Lower lobe of right lung (tissue), 2 donors: ENCODE measurements around the gene TSN. TPM values are rescaled to one million over a fixed set of nuclear protein-coding genes. Genes with fewer than 3 reads are reported as not detected.
A peak's percentile ranks its signal among the peaks of the same experiment; 100 is the strongest.
"Not testable (repeated sequence)": the region's sequence is repeated elsewhere in the genome, so short reads cannot be mapped to it uniquely, and the experiment has no call there.

Experiments used
- ATAC-seq, 2 donors: fragments of 200-7000 bp; cut with Tn5 transposase; one replicate each; pipeline ENCODE4 v1.9.1; 2020 to 2022; ENCODE audit warnings: mild to moderate bottlenecking in 2 of 2, moderate library complexity in 2 of 2
- DNase-seq: peaks from one replicate; pipeline ENCODE4 v3.0.0-alpha.2; 2020
- H3K27ac ChIP-seq: fragments of 200-600 bp; one replicate; pipeline ENCODE4 v1.8.0; 2022
- H3K27me3 ChIP-seq: fragments of 200-600 bp; one replicate; pipeline ENCODE4 v1.8.0; 2022; ENCODE audit warnings: low read depth
- H3K36me3 ChIP-seq: fragments of 200-600 bp; one replicate; pipeline ENCODE4 v1.8.0; 2022; ENCODE audit warnings: mild to moderate bottlenecking
- H3K4me1 ChIP-seq: fragments of 200-600 bp; one replicate; pipeline ENCODE4 v1.8.0; 2022
- H3K4me3 ChIP-seq: fragments of 200-600 bp; one replicate; pipeline ENCODE4 v1.8.0; 2022; ENCODE audit warnings: mild to moderate bottlenecking
- H3K9me3 ChIP-seq: fragments of 200-600 bp; one replicate; pipeline ENCODE4 v1.8.0; 2022
- intact Hi-C: fragments of 100-400 bp; cut with DNase I; formaldehyde crosslinking; loops from one replicate; pipeline ENCODE4 v1.11.0; 2022
- total RNA-seq: library from RNA; stranded (reverse); fragmentation: NEBNext Ultra II Directional; extraction: Animal tissue kit (Norgen Biotek cat#: 25700); gene quantifications from one replicate; pipeline ENCODE4 v1.2.1, GENCODE V29; 2021
- TF ChIP-seq, protein P1 (sequence below): fragments of 200-600 bp; IDR thresholded peaks from one replicate; pipeline ENCODE4 v1.8.0; 2022; ENCODE audit warnings: antibody characterized with exemption, mild to moderate bottlenecking
- donor health status: DM: no; HTN: yes; CAD: no; lungs with severe emphysema.

The TSN gene
- total RNA-seq, 1 donor from 2014 or later: 36.2 TPM

DNA sequence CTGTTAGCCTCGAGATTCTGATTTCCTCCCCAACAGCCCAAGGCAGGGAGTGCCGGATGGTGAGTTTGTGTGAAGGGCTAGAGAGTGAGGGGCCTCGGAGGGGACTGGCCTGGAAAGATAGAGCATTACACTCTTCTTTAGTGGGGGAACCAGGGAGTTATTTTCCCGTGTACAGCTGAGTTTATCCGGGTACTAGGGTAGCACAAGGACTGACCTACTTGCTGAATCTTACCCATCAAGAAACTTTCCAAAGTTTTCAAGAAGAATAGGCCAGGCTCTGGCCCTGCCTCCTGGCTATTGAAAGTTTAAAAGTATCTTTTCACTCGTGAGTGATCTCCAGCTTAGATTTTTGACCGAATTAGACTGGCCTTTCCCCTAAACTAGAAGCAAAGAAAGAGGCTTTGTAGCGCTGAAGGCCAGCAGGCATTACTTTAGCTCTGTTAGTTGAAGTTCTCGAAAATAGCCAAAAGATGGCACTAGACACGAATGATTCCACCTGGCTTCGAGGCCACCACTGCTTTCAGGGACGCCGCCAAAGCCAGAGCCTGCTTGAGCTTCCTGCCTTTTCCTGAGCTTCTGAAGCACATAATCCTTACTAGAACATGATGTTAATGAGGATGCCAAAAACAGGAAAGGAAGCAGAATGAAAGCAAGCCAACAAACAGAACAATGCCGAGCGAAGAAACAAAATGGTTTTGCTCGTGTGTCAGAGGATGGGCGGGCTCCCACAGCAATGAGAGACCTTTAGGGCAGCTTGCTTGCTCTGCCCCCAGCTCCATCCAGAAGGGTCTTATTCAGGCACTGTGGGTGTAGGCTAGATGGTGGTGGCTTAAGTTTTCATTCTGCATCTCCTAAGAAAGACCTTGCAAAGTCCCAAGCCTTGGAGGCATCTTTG lies 55.8 kb downstream of the TSN start:
- no peaks in the 10 kb centered on the region for H3K4me1 ChIP-seq
- no peak for DNase-seq
- TF ChIP-seq, protein P1, sequence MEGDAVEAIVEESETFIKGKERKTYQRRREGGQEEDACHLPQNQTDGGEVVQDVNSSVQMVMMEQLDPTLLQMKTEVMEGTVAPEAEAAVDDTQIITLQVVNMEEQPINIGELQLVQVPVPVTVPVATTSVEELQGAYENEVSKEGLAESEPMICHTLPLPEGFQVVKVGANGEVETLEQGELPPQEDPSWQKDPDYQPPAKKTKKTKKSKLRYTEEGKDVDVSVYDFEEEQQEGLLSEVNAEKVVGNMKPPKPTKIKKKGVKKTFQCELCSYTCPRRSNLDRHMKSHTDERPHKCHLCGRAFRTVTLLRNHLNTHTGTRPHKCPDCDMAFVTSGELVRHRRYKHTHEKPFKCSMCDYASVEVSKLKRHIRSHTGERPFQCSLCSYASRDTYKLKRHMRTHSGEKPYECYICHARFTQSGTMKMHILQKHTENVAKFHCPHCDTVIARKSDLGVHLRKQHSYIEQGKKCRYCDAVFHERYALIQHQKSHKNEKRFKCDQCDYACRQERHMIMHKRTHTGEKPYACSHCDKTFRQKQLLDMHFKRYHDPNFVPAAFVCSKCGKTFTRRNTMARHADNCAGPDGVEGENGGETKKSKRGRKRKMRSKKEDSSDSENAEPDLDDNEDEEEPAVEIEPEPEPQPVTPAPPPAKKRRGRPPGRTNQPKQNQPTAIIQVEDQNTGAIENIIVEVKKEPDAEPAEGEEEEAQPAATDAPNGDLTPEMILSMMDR: peak; percentile 57
- H3K36me3 ChIP-seq: no peaks in the 10 kb centered on the region
- peak; percentile 56 to 77 for ATAC-seq
- intact Hi-C loops: no loop called here
- H3K27me3 ChIP-seq: no peaks in the 10 kb centered on the region
- H3K4me3 ChIP-seq: no peak overlapping the region
- no peak overlapping the region for H3K27ac ChIP-seq
- no peaks in the 10 kb centered on the region for H3K9me3 ChIP-seq

DNA sequence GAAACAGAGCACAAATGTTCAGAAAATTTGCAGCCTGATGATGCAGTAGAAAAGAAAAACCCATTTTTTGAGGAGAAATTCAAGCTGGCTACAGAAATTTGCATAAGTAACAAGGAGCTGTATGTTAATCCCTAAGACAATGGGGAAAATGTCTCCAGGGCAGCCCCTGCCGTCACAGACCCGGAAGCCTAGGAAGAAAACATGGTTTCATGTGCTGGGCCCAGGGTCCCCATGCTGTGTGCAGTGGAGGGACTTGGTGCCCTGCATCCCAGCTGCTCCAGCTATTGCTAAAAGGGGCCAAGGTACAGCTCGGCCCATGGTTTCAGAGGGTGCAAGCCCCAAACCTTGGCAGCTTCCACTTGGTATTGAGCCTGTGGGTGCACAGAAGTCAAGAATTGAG lies 57.6 kb downstream of the TSN start:
- intact Hi-C loops, H3K4me3 ChIP-seq, H3K36me3 ChIP-seq, H3K9me3 ChIP-seq, H3K27me3 ChIP-seq, H3K4me1 ChIP-seq, DNase-seq, H3K27ac ChIP-seq, ATAC-seq: not testable (repeated sequence)

DNA sequence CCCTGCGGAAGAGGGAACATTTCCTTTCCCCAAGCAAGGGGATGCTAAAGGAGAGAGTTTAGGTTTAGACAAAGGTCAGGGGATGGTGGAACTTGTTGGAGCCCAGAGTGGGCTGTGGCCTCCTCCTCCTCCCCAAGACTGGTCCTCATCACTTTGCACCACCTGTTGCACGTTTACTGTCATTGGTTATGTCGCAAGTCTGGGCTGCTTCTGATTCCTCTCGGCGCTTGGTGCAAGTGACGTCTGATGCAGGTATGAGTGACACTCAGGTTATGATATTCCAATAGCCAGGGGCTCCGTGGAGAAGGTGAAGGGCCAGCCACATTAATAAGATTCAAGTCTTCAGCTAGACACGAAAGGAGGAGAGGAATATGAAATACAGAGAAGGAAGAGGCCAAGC lies 59.8 kb downstream of the TSN start:
- H3K27me3 ChIP-seq: no peaks in the 10 kb centered on the region

DNA sequence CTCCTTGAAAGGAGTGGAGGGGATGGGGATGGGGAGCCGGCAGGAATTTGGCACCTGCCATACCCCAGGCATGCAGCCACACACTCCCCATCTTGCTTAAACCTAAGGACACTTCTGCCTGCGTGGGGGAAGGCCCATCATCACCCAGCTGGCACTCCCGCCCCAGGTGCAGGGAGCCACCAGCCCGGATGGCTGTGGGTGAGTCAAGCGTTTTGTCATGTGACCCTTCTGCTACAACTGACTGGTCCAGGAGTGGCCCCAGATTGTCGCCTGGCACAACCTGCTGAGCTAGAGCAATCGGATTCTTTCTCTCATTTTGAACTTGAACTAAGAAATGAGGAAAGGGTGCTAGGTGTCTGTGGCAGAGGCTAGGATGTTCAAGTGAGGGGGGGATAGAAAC lies 61.3 kb downstream of the TSN start:
- H3K9me3 ChIP-seq: peaks cover 5% of the 10 kb centered on the region
- TF ChIP-seq, protein P1: no peak

More for the DNA sequence above, 59.8 kb downstream of the TSN start:
- Histone ChIP-seq H3K27ac (no peak overlapping the region), H3K4me3 (no peak overlapping the region), H3K36me3 (no peaks in the 10 kb centered on the region), H3K9me3 (peaks cover 5% of the 10 kb centered on the region), H3K4me1 (no peaks in the 10 kb centered on the region)
- DNase-seq (no peak), ATAC-seq (no peak)
- TF ChIP-seq, protein P1: no peak
- intact Hi-C loops: no loop called here

DNA sequence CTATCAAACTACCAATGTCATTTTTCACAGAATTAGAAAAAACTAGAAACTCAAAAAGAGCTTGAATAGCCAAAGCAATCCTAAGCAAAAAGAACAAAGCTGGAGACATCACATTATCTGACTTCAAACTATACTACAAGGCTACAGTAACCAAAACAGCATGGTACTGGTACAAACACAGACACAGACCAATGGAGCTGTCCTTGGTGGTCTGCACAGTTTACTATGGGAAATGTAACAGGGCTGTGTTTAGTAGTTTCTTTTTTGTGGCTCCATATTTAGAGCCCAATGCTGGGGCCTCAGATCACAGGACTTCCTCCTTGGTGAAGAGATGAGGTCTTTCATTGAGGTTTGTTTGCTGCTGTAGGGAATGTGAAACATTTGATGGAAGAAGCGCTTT lies 61.9 kb downstream of the TSN start:
- H3K9me3 ChIP-seq, DNase-seq, ATAC-seq, H3K4me3 ChIP-seq, H3K27me3 ChIP-seq, H3K27ac ChIP-seq, H3K36me3 ChIP-seq, H3K4me1 ChIP-seq, intact Hi-C loops: not testable (repeated sequence)

More for the DNA sequence above, 61.3 kb downstream of the TSN start:
- DNase-seq (no peak), ATAC-seq (no peak)
- Histone ChIP-seq H3K27me3 (no peaks in the 10 kb centered on the region), H3K27ac (no peak overlapping the region), H3K4me1 (no peaks in the 10 kb centered on the region), H3K36me3 (no peaks in the 10 kb centered on the region), H3K4me3 (no peak overlapping the region)
- intact Hi-C loops: no loop called here

Other genes with a start within 250 kb of the TSN start
- gene RNU4ATAC, start 224.8 kb upstream of the TSN start, total RNA-seq: 24.8 TPM
- 45.8 TPM for gene CLASP1, start 106.2 kb upstream of the TSN start, total RNA-seq
- 29.8 TPM for gene NIFK, start 18.8 kb upstream of the TSN start, total RNA-seq